Effector memory CD4-positive, alpha-beta T cell (primary cell): Measurements from ENCODE around the gene PIGL.
"Not testable (repeated sequence)": the region's sequence is repeated elsewhere in the genome, so short reads cannot be mapped to it uniquely, and the experiment has no call there.

ENCODE experiments used
- DNase-seq, 3 donors: peaks; one replicate each; pipeline ENCODE4 v3.0.0-alpha.2; 2020
- H3K27ac ChIP-seq: 2 replicates; pipeline ENCODE4 v1.7.0; 2013; ENCODE audit warnings: mild to moderate bottlenecking, low read length, moderate library complexity; ENCODE audit not compliant: insufficient read depth, poor library complexity, severe bottlenecking
- H3K27me3 ChIP-seq: replicated peaks from 2 replicates; pipeline ENCODE4 v1.7.0; 2013; ENCODE audit warnings: mild to moderate bottlenecking, low read length; ENCODE audit not compliant: insufficient read depth, control insufficient read depth, poor library complexity, severe bottlenecking
- H3K36me3 ChIP-seq: 2 replicates; pipeline ENCODE4 v1.7.0; 2013; ENCODE audit warnings: mild to moderate bottlenecking, low read length, moderate library complexity; ENCODE audit not compliant: control insufficient read depth, insufficient read depth
- H3K4me1 ChIP-seq: 2 replicates; pipeline ENCODE4 v1.7.0; 2013; ENCODE audit warnings: low read length, mild to moderate bottlenecking; ENCODE audit not compliant: control insufficient read depth, insufficient read depth, poor library complexity, severe bottlenecking
- H3K4me3 ChIP-seq: 2 replicates; pipeline ENCODE4 v1.7.0; 2013; ENCODE audit warnings: low read length, low read depth, mild to moderate bottlenecking; ENCODE audit not compliant: insufficient read depth, poor library complexity, severe bottlenecking
- H3K9me3 ChIP-seq: 2 replicates; pipeline ENCODE4 v1.7.0; 2013; ENCODE audit warnings: mild to moderate bottlenecking, low read length, moderate library complexity; ENCODE audit not compliant: control insufficient read depth

PIGL gene

GRCh38 chr17:16300554-16300953 is 83.5 kb downstream of the PIGL start:
- H3K27me3 ChIP-seq, result no peaks in the 10 kb centered on the region
- no peak overlapping the region for H3K27ac ChIP-seq
- no peaks in the 10 kb centered on the region for H3K9me3 ChIP-seq
- DNase-seq, result no peak
- no peaks in the 10 kb centered on the region for H3K4me1 ChIP-seq
- H3K36me3 ChIP-seq, result peaks cover 4% of the 10 kb centered on the region
- H3K4me3 ChIP-seq, result no peak overlapping the region

GRCh38 chr17:16301963-16302855 is 85.2 kb downstream of the PIGL start:
- Histone ChIP-seq H3K27ac (no peak overlapping the region), H3K9me3 (no peaks in the 10 kb centered on the region), H3K27me3 (no peaks in the 10 kb centered on the region), H3K36me3 (peaks cover 4% of the 10 kb centered on the region), H3K4me1 (no peaks in the 10 kb centered on the region), H3K4me3 (no peak overlapping the region)
- no peak for DNase-seq

DNA sequence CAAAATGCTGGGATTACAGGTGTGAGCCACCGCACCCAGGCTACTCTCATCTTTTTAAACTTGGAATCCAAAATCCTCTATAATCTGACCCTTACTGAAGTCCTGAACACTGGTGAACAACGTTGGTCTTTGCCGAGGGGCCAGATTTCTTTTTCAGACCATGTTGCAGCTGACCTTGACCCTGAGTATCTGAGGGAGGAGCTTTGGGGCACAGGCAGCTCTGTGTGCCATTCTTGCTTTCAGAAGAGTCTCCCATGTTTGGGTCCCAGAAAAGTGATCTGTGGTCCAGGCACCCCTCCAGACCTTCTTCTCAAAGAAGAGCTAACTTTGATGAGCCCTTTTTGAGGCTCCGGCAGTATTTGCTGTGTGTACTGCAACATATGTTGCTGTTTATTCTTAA is 85.8 kb downstream of the PIGL start:
- Histone ChIP-seq H3K27me3 (no peaks in the 10 kb centered on the region), H3K4me3 (no peak overlapping the region), H3K27ac (no peak overlapping the region), H3K36me3 (peaks cover 4% of the 10 kb centered on the region), H3K9me3 (no peaks in the 10 kb centered on the region), H3K4me1 (no peaks in the 10 kb centered on the region)
- no peak for DNase-seq

GRCh38 chr17:16304830-16305229 is 87.8 kb downstream of the PIGL start:
- Histone ChIP-seq H3K9me3 (no peaks in the 10 kb centered on the region), H3K4me1 (no peaks in the 10 kb centered on the region), H3K27me3 (no peaks in the 10 kb centered on the region), H3K36me3 (peaks cover 4% of the 10 kb centered on the region), H3K4me3 (no peak overlapping the region), H3K27ac (no peak overlapping the region)
- no peak for DNase-seq

DNA sequence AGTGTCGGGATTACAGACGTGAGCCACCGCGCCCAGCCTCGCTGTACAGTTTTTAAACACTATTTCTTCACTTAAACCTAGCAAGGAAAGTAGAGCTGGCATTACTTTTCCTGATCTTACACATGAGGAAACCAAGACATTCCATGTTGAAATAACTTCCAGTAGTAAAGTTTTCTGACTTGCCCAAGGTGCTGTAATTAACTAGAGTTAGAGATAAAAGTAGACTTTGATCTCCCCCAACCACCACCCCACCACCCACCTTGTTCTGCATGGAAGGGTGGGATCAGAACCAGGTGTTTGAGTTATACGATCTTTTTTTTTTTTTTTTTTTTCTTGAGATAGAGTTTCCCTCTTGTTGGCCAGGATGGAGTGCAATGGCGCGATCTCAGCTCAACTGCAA is 89.2 kb downstream of the PIGL start:
- peaks cover 4% of the 10 kb centered on the region for H3K36me3 ChIP-seq
- H3K27me3 ChIP-seq, result no peaks in the 10 kb centered on the region
- peaks cover 5% of the 10 kb centered on the region for H3K4me1 ChIP-seq
- DNase-seq, result no peak
- H3K27ac ChIP-seq, result no peak overlapping the region
- no peak overlapping the region for H3K4me3 ChIP-seq
- no peaks in the 10 kb centered on the region for H3K9me3 ChIP-seq

GRCh38 chr17:16312061-16312460 is 95.1 kb downstream of the PIGL start:
- H3K9me3 ChIP-seq, H3K27me3 ChIP-seq, H3K36me3 ChIP-seq, H3K4me3 ChIP-seq, H3K4me1 ChIP-seq, H3K27ac ChIP-seq, DNase-seq: not testable (repeated sequence)

- no peak overlapping the region for H3K4me3 ChIP-seq
- H3K27me3 ChIP-seq, result no peaks in the 10 kb centered on the region
- no peak for DNase-seq
- peaks cover 5% of the 10 kb centered on the region for H3K4me1 ChIP-seq
- H3K27ac ChIP-seq, result no peak overlapping the region
- H3K36me3 ChIP-seq, result peaks cover 4% of the 10 kb centered on the region
- H3K9me3 ChIP-seq, result no peaks in the 10 kb centered on the region
Observed at GRCh38 chr17:16313139-16314090, 96.4 kb downstream of the PIGL start.

GRCh38 chr17:16314189-16314588 is 97.2 kb downstream of the PIGL start:
- Histone ChIP-seq H3K9me3 (no peaks in the 10 kb centered on the region), H3K4me1 (peaks cover 5% of the 10 kb centered on the region), H3K27me3 (no peaks in the 10 kb centered on the region), H3K27ac (no peak overlapping the region), H3K36me3 (peaks cover 4% of the 10 kb centered on the region), H3K4me3 (no peak overlapping the region)
- DNase-seq, result no peak

DNA sequence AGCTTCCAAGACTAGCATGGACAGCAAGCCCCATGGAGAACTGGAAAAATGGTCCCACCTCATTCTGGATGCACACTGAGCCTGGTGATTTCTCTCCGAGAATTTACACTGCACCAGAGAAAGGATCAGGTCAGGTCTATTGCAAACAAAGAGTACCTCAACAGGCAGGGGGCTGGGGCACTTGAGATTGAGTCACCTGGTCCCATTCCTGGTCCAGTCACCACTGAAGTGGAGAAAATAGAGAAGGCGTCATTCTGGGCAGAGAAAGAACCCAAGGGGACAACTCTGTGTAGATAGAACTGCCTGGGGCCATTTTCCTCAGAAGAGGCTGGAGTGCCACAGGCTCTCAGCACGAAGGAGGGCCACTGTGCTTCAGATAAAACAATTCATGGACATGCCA is 97.8 kb downstream of the PIGL start:
- Histone ChIP-seq H3K27me3 (no peaks in the 10 kb centered on the region), H3K9me3 (no peaks in the 10 kb centered on the region), H3K27ac (no peak overlapping the region), H3K4me1 (peaks cover 5% of the 10 kb centered on the region), H3K36me3 (peaks cover 4% of the 10 kb centered on the region), H3K4me3 (no peak overlapping the region)
- DNase-seq, result no peak

- DNase-seq, result no peak
- Histone ChIP-seq H3K4me3 (no peak overlapping the region), H3K27ac (no peak overlapping the region), H3K4me1 (no peaks in the 10 kb centered on the region), H3K9me3 (no peaks in the 10 kb centered on the region), H3K36me3 (peaks cover 4% of the 10 kb centered on the region), H3K27me3 (no peaks in the 10 kb centered on the region)
Observed at GRCh38 chr17:16319969-16320368, 103.0 kb downstream of the PIGL start.
